Keratinocyte (primary cell): ENCODE data around the gene TUFM. TPM values are rescaled to one million over a fixed set of nuclear protein-coding genes. Genes with fewer than 3 reads are reported as not detected.

Experiments used
- DNase-seq: peaks from one replicate; pipeline ENCODE4 v3.0.0-alpha.2; 2011; ENCODE audit warnings: low read depth, missing footprints, low spot score
- FAIRE-seq: peaks from 2 replicates; lab custom pipeline; 2011; peaks lifted over from hg19 to GRCh38; lab: Jason Lieb, UNC
- H2AFZ ChIP-seq: 2 replicates; pipeline ENCODE4 v1.6.0; 2012; ENCODE audit warnings: low read length, control low read depth, inconsistent platforms; ENCODE audit not compliant: control insufficient read depth
- H3K27ac ChIP-seq: 2 replicates; pipeline ENCODE4 v1.5.1; 2011; ENCODE audit warnings: low read length; ENCODE audit not compliant: control insufficient read depth, insufficient read depth
- H3K27me3 ChIP-seq: 3 replicates; pipeline ENCODE4 v1.6.0; 2011; ENCODE audit warnings: low read length; ENCODE audit not compliant: control insufficient read depth, insufficient read depth; ENCODE audit errors: extremely low read depth
- H3K36me3 ChIP-seq, 2 experiments: 2 replicates in 1 of 2; 3 replicates in 1 of 2; pipeline ENCODE4 v1.5.1; 2011; ENCODE audit warnings: low read length in 2 of 2, mild to moderate bottlenecking in 1 of 2; ENCODE audit not compliant: control insufficient read depth in 2 of 2, insufficient read depth in 2 of 2; ENCODE audit errors: extremely low read depth in 1 of 2
- H3K4me1 ChIP-seq: 3 replicates; pipeline ENCODE4 v1.5.1; 2011; ENCODE audit warnings: low read length; ENCODE audit not compliant: control insufficient read depth, insufficient read depth; ENCODE audit errors: extremely low read depth
- H3K4me2 ChIP-seq: 3 replicates; pipeline ENCODE4 v1.6.0; 2011; ENCODE audit warnings: low read depth, low read length; ENCODE audit not compliant: control insufficient read depth, insufficient read depth; ENCODE audit errors: extremely low read depth
- H3K4me3 ChIP-seq, 3 experiments: fragments of 200-600 bp in 1 of 3; sonication (generic) in 1 of 3; 2 replicates in 2 of 3; 3 replicates in 1 of 3; pipeline ENCODE4 v1.5.1; 2011 to 2016; ENCODE audit warnings: low read length in 3 of 3, mild to moderate bottlenecking in 3 of 3, control low read depth in 2 of 3, inconsistent platforms in 1 of 3, low read depth in 1 of 3, mixed read lengths in 1 of 3, mixed run types in 1 of 3, moderate library complexity in 1 of 3; ENCODE audit not compliant: control insufficient read depth in 2 of 3, insufficient read depth in 2 of 3; ENCODE audit errors: extremely low read depth in 1 of 3
- H3K79me2 ChIP-seq: 2 replicates; pipeline ENCODE4 v1.6.0; 2012; ENCODE audit warnings: low read length; ENCODE audit not compliant: control insufficient read depth, insufficient read depth
- H3K9ac ChIP-seq: 3 replicates; pipeline ENCODE4 v1.6.0; 2011; ENCODE audit warnings: low read length; ENCODE audit not compliant: control insufficient read depth, insufficient read depth; ENCODE audit errors: extremely low read depth
- H3K9me1 ChIP-seq: 3 replicates; pipeline ENCODE4 v1.6.0; 2011; ENCODE audit warnings: low read length; ENCODE audit not compliant: control insufficient read depth, insufficient read depth; ENCODE audit errors: extremely low read depth
- H3K9me3 ChIP-seq: 2 replicates; pipeline ENCODE4 v1.5.1; 2012; ENCODE audit warnings: low read depth, low read length; ENCODE audit not compliant: control insufficient read depth
- H4K20me1 ChIP-seq: 3 replicates; pipeline ENCODE4 v1.6.0; 2011; ENCODE audit warnings: low read length; ENCODE audit not compliant: control insufficient read depth, insufficient read depth; ENCODE audit errors: extremely low read depth
- CTCF ChIP-seq, 3 experiments: IDR thresholded peaks in 1 of 3; conservative IDR thresholded peaks in 1 of 3; optimal IDR thresholded peaks in 1 of 3; 2 replicates in 2 of 3; 3 replicates in 1 of 3; pipeline versions ENCODE3 to v1.5.1; 2011; ENCODE audit warnings: low read length in 3 of 3, mild to moderate bottlenecking in 3 of 3, moderate library complexity in 2 of 3, control low read depth in 1 of 3, inconsistent platforms in 1 of 3; ENCODE audit not compliant: insufficient read depth in 2 of 3; ENCODE audit errors: extremely low read depth in 1 of 3
- EZH2 ChIP-seq: IDR thresholded peaks from one replicate; pipeline ENCODE4 v1.6.1; 2012; ENCODE audit warnings: inconsistent platforms, mild to moderate bottlenecking, low read length, moderate library complexity
- dilution Hi-C: fragments of 300-500 bp; cut with MboI; formaldehyde crosslinking; loops from one replicate; pipeline ENCODE4 v1.7.0; 2020; ENCODE audit warnings: low sequenced_read_pairs; ENCODE audit not compliant: extremely low pct_ligation_motif_present
- polyA plus RNA-seq, 5 experiments: library from polyadenylated mRNA; depleted of rRNA in 3 of 5; stranded (reverse) in 3 of 5; stranded (forward) in 1 of 5; unstranded in 1 of 5; fragments of >200 nt; gene quantifications; 1 replicate in 1 of 5; 2 replicates in 3 of 5; 3 replicates in 1 of 5; pipeline versions ENCODE4 v1.2.1 to v1.2.3, GENCODE V29; 2011 to 2012; ENCODE audit warnings: missing spikeins in 2 of 5, low read depth in 1 of 5, low replicate concordance in 1 of 5

Gene TUFM
- polyA plus RNA-seq, 1 donor (not counting 4 experiments of a cell fraction or from before 2014, with no cell fraction given): 134 TPM

DNA sequence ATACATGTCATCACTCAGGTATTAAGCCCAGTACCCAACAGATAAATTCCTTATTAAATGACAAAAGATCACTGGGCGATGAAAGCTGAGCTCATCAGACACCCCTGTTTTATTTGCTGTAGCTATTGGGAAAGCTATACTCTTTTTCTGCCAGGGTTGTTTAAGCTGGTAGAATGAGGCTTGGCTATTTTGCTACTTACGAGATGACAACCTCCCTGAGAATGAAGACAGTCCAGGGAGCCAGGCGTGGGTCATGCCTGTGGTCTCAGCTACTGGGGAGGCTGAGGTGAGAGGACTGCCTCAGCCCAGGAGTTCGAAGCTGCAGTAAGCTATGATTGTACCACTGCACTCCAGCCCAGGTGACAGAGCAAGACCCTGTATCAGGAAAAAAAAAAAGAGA is 13.2 kb upstream of the TUFM start:
- Histone ChIP-seq H3K4me1 (peaks cover 8% of the 10 kb centered on the region), H3K4me2 (no peak overlapping the region), H3K79me2 (peaks cover 17% of the 10 kb centered on the region), H3K9me1 (no peaks in the 10 kb centered on the region), H3K9ac (no peak overlapping the region), H3K4me3 (no peak overlapping the region), H2AFZ (no peak overlapping the region), H3K27me3 (no peaks in the 10 kb centered on the region), H3K36me3 (no peaks in the 10 kb centered on the region), H4K20me1 (no peaks in the 10 kb centered on the region), H3K9me3 (no peaks in the 10 kb centered on the region), H3K27ac (no peak overlapping the region)
- DNase-seq (no peak), FAIRE-seq (no peak)
- dilution Hi-C loops: no loop called here
- no peak for TF ChIP-seq CTCF (optimal IDR thresholded peaks at IDR 0.05 in 1 of 3, IDR thresholded peaks at IDR 0.05 in 1 of 3, conservative IDR thresholded peaks at IDR 0.05 in 1 of 3; ENCODE audit: extremely low read depth in 1 of 3, insufficient read depth in 2 of 3, low read length in 3 of 3)
- no peak for TF ChIP-seq EZH2

DNA sequence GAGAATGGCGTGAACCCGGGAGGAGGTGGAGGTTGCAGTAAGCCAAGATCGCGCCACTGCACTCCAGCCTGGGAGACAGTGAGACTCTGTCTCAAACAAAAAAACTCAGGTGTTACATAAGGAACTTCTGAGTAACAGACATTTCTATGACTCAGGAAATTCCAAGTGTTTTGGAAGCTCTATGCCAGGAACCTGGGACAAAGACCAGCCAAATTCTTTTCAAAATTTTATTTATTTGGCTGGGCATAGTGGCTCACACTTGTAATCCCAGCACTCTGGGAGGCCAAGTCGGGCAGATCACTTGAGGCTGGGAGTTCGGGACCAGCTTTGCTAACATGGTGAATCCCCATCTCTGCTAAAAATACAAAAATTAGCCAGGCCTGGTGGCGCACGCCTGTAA is 12.3 kb upstream of the TUFM start:
- Histone ChIP-seq H3K27me3 (no peaks in the 10 kb centered on the region), H2AFZ (no peak overlapping the region), H3K4me2 (peak overlapping the region; percentile 22), H3K9me3 (no peaks in the 10 kb centered on the region), H3K9ac (no peak overlapping the region), H3K79me2 (peaks cover 9% of the 10 kb centered on the region), H3K9me1 (no peaks in the 10 kb centered on the region), H3K36me3 (no peaks in the 10 kb centered on the region), H3K4me1 (peaks cover 7% of the 10 kb centered on the region), H3K27ac (peak overlapping the region; percentile 63), H3K4me3 (no peak overlapping the region), H4K20me1 (no peaks in the 10 kb centered on the region)
- DNase-seq (no peak), FAIRE-seq (no peak)
- dilution Hi-C loops: no loop called here
- TF ChIP-seq CTCF (optimal IDR thresholded peaks at IDR 0.05 in 1 of 3, IDR thresholded peaks at IDR 0.05 in 1 of 3, conservative IDR thresholded peaks at IDR 0.05 in 1 of 3; ENCODE audit: extremely low read depth in 1 of 3, insufficient read depth in 2 of 3, low read length in 3 of 3): no peak
- TF ChIP-seq EZH2: no peak
